HEK293 (cell line): ENCODE data around the gene NTRK3.

Experiments used
- CTCF ChIA-PET: fragments of 350-600 bp; formaldehyde crosslinking; extraction: SDS; loops from one replicate; lab custom pipeline; 2021; ENCODE audit warnings: antibody characterized with exemption; lab: Yijun Ruan, JAX
- POLR2A ChIA-PET: fragments of 300-600 bp; formaldehyde crosslinking; extraction: SDS; loops from one replicate; lab custom pipeline; 2020; ENCODE audit warnings: antibody characterized with exemption, inconsistent platforms; lab: Yijun Ruan, JAX
- H3K27ac ChIP-seq: fragments of 200-500 bp; sonication (Bioruptor generic); 2 replicates; pipeline ENCODE4 v1.5.1; 2014; ENCODE audit warnings: low read depth, low read length, control low read depth, inconsistent platforms; ENCODE audit errors: extremely low read depth
- H3K36me3 ChIP-seq, 2 experiments: fragments of 200-500 bp in 1 of 2; sonication (Bioruptor generic) in 1 of 2; 1 replicate in 1 of 2; 2 replicates in 1 of 2; pipeline ENCODE4 v1.5.1; 2014 to 2017; ENCODE audit warnings: inconsistent platforms in 2 of 2, low read length in 2 of 2; ENCODE audit not compliant: control insufficient read depth in 2 of 2, insufficient read depth in 1 of 2
- H3K4me1 ChIP-seq: fragments of 200-500 bp; sonication (Bioruptor generic); 2 replicates; pipeline ENCODE4 v1.5.1; 2014; ENCODE audit warnings: mild to moderate bottlenecking, low read length, inconsistent platforms; ENCODE audit not compliant: control insufficient read depth, insufficient read depth
- H3K4me3 ChIP-seq: 2 replicates; pipeline ENCODE4 v1.5.1; 2011; ENCODE audit warnings: low read depth, mild to moderate bottlenecking, control low read depth, low read length, moderate library complexity
- H3K9me3 ChIP-seq: fragments of 200-500 bp; sonication (Bioruptor generic); 2 replicates; pipeline ENCODE4 v1.5.1; 2014; ENCODE audit warnings: low read depth, low read length, inconsistent platforms; ENCODE audit not compliant: control insufficient read depth, insufficient read depth
- HOXA7 ChIP-seq: sonication (generic); formaldehyde crosslinking; IDR thresholded peaks from 2 replicates; pipeline ENCODE4 v1.8.1; 2022; ENCODE audit warnings: missing genetic modification reagents, borderline replicate concordance
- HOXD13 ChIP-seq: sonication (generic); formaldehyde crosslinking; IDR thresholded peaks from 2 replicates; pipeline ENCODE4 v1.8.0; 2022; ENCODE audit warnings: missing genetic modification reagents, borderline replicate concordance
- IKZF3 ChIP-seq: fragments of 450-650 bp; IDR thresholded peaks from 2 replicates; pipeline ENCODE4 v1.5.0; 2018; ENCODE audit warnings: missing biosample characterization, mild to moderate bottlenecking, missing genetic modification characterization, moderate library complexity
- KLF9 ChIP-seq: fragments of 450-650 bp; formaldehyde crosslinking; IDR thresholded peaks from 2 replicates; pipeline ENCODE4 v1.5.1; 2016; ENCODE audit warnings: missing biosample characterization, missing genetic modification characterization, low read depth
- REPIN1 ChIP-seq: fragments of 450-650 bp; formaldehyde crosslinking; IDR thresholded peaks from 2 replicates; pipeline ENCODE4 v1.5.1; 2017; ENCODE audit warnings: missing biosample characterization, missing genetic modification characterization, low read depth
- ZNF114 ChIP-seq: fragments of 450-650 bp; formaldehyde crosslinking; IDR thresholded peaks from 2 replicates; pipeline ENCODE4 v1.5.0; 2017; ENCODE audit warnings: missing biosample characterization, missing genetic modification characterization
- ZNF138 ChIP-seq: fragments of 450-650 bp; formaldehyde crosslinking; IDR thresholded peaks from 2 replicates; pipeline ENCODE4 v1.5.1; 2016; ENCODE audit warnings: missing biosample characterization, missing genetic modification characterization, borderline replicate concordance
- ZNF16 ChIP-seq: fragments of 450-650 bp; formaldehyde crosslinking; IDR thresholded peaks from 2 replicates; pipeline ENCODE4 v1.5.1; 2016; ENCODE audit warnings: low read depth, missing biosample characterization, missing genetic modification characterization
- ZNF292 ChIP-seq: fragments of 450-650 bp; formaldehyde crosslinking; IDR thresholded peaks from 2 replicates; pipeline ENCODE4 v1.5.1; 2016; ENCODE audit warnings: low read depth, missing biosample characterization, missing genetic modification characterization, borderline replicate concordance
- ZNF324 ChIP-seq: fragments of 450-650 bp; formaldehyde crosslinking; IDR thresholded peaks from 2 replicates; pipeline ENCODE4 v1.5.1; 2016; ENCODE audit warnings: missing biosample characterization, missing genetic modification characterization
- ZNF354C ChIP-seq: fragments of 450-650 bp; formaldehyde crosslinking; IDR thresholded peaks from 2 replicates; pipeline ENCODE4 v1.5.1; 2016; ENCODE audit warnings: missing biosample characterization, missing genetic modification characterization, low read depth, borderline replicate concordance
- ZNF544 ChIP-seq: fragments of 450-650 bp; formaldehyde crosslinking; IDR thresholded peaks from 2 replicates; pipeline ENCODE4 v1.5.0; 2017; ENCODE audit warnings: missing biosample characterization, missing genetic modification characterization
- ZNF555 ChIP-seq: fragments of 450-650 bp; formaldehyde crosslinking; conservative IDR thresholded peaks from 2 replicates; pipeline ENCODE4 v1.5.1; 2017; ENCODE audit warnings: missing biosample characterization, mild to moderate bottlenecking, missing genetic modification characterization, inconsistent platforms
- ZNF623 ChIP-seq: fragments of 450-650 bp; formaldehyde crosslinking; IDR thresholded peaks from 2 replicates; pipeline ENCODE4 v1.5.1; 2016; ENCODE audit warnings: missing biosample characterization, missing genetic modification characterization
- ZNF658 ChIP-seq: fragments of 450-650 bp; formaldehyde crosslinking; IDR thresholded peaks from 2 replicates; pipeline ENCODE4; 2016; ENCODE audit warnings: missing biosample characterization, missing genetic modification characterization
- ZNF660 ChIP-seq: fragments of 450-650 bp; IDR thresholded peaks from 2 replicates; pipeline ENCODE4 v1.5.1; 2018; ENCODE audit warnings: missing biosample characterization, mild to moderate bottlenecking, missing genetic modification characterization
- ZNF747 ChIP-seq: fragments of 450-650 bp; formaldehyde crosslinking; IDR thresholded peaks from 2 replicates; pipeline ENCODE4 v1.5.1; 2016; ENCODE audit warnings: missing biosample characterization, missing genetic modification characterization
- ZNF76 ChIP-seq: fragments of 450-650 bp; formaldehyde crosslinking; IDR thresholded peaks from 2 replicates; pipeline ENCODE4; 2016; ENCODE audit warnings: low read depth, missing biosample characterization, missing genetic modification characterization, borderline replicate concordance
- ZNF768 ChIP-seq: fragments of 450-650 bp; formaldehyde crosslinking; IDR thresholded peaks from 2 replicates; pipeline ENCODE4 v1.5.1; 2018; ENCODE audit warnings: missing biosample characterization, mild to moderate bottlenecking, missing genetic modification characterization
- ZNF830 ChIP-seq: fragments of 450-650 bp; IDR thresholded peaks from 2 replicates; pipeline ENCODE4 v1.5.0; 2018; ENCODE audit warnings: missing biosample characterization, missing genetic modification characterization, low read depth, mild to moderate bottlenecking, moderate library complexity
- ZSCAN30 ChIP-seq: fragments of 450-650 bp; IDR thresholded peaks from 2 replicates; pipeline ENCODE4 v1.5.1; 2018; ENCODE audit warnings: missing biosample characterization, mild to moderate bottlenecking, missing genetic modification characterization, moderate library complexity
- TF ChIP-seq, protein P1 (sequence below): fragments of 450-650 bp; formaldehyde crosslinking; IDR thresholded peaks from 2 replicates; pipeline ENCODE4 v1.5.1; 2016; ENCODE audit warnings: missing biosample characterization, missing genetic modification characterization, borderline replicate concordance
- TF ChIP-seq, protein P2 (sequence below): fragments of 450-650 bp; formaldehyde crosslinking; IDR thresholded peaks from 2 replicates; pipeline ENCODE4 v1.5.1; 2016; ENCODE audit warnings: missing biosample characterization, missing genetic modification characterization
- TF ChIP-seq, protein P3 (sequence below): fragments of 450-650 bp; formaldehyde crosslinking; IDR thresholded peaks from 2 replicates; pipeline ENCODE4 v1.5.1; 2016; ENCODE audit warnings: missing biosample characterization, missing genetic modification characterization, borderline replicate concordance
- TF ChIP-seq, protein P4 (sequence below): fragments of 450-650 bp; formaldehyde crosslinking; IDR thresholded peaks from 2 replicates; pipeline ENCODE4 v1.5.1; 2016; ENCODE audit warnings: missing biosample characterization, missing genetic modification characterization
- TF ChIP-seq, protein P5 (sequence below): fragments of 450-650 bp; formaldehyde crosslinking; IDR thresholded peaks from 2 replicates; pipeline ENCODE4 v1.5.1; 2016; ENCODE audit warnings: missing biosample characterization, missing genetic modification characterization

NTRK3 gene

DNA sequence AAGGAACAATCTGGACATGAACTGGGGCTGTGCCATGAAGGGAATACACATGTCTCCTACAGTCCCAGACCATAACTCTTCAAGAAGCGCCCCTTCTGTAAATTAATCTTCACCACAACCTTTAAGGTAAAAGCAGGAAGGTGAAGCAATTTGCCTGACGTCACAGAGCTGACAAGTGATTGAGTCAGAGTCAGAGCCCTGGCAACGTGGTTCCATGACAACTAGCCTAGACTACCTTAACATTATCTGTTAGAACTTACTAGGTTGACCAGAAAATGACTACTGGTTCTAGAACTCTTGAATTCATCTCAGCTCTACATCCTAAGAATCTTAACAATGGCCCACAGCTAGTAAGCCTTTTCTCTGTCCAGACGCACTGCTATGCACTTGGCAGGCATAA, 124.6 kb downstream of the NTRK3 start:
- Histone ChIP-seq H3K4me3 (no peak overlapping the region), H3K27ac (no peak overlapping the region), H3K4me1 (no peaks in the 10 kb centered on the region), H3K36me3 (no peaks in the 10 kb centered on the region), H3K9me3 (no peaks in the 10 kb centered on the region)
- TF ChIP-seq ZNF660 (tag by site-specific recombination): no peak
- no peak for TF ChIP-seq ZNF623 (tag by site-specific recombination)
- TF ChIP-seq ZSCAN30 (tag by site-specific recombination): no peak
- TF ChIP-seq, protein P1, sequence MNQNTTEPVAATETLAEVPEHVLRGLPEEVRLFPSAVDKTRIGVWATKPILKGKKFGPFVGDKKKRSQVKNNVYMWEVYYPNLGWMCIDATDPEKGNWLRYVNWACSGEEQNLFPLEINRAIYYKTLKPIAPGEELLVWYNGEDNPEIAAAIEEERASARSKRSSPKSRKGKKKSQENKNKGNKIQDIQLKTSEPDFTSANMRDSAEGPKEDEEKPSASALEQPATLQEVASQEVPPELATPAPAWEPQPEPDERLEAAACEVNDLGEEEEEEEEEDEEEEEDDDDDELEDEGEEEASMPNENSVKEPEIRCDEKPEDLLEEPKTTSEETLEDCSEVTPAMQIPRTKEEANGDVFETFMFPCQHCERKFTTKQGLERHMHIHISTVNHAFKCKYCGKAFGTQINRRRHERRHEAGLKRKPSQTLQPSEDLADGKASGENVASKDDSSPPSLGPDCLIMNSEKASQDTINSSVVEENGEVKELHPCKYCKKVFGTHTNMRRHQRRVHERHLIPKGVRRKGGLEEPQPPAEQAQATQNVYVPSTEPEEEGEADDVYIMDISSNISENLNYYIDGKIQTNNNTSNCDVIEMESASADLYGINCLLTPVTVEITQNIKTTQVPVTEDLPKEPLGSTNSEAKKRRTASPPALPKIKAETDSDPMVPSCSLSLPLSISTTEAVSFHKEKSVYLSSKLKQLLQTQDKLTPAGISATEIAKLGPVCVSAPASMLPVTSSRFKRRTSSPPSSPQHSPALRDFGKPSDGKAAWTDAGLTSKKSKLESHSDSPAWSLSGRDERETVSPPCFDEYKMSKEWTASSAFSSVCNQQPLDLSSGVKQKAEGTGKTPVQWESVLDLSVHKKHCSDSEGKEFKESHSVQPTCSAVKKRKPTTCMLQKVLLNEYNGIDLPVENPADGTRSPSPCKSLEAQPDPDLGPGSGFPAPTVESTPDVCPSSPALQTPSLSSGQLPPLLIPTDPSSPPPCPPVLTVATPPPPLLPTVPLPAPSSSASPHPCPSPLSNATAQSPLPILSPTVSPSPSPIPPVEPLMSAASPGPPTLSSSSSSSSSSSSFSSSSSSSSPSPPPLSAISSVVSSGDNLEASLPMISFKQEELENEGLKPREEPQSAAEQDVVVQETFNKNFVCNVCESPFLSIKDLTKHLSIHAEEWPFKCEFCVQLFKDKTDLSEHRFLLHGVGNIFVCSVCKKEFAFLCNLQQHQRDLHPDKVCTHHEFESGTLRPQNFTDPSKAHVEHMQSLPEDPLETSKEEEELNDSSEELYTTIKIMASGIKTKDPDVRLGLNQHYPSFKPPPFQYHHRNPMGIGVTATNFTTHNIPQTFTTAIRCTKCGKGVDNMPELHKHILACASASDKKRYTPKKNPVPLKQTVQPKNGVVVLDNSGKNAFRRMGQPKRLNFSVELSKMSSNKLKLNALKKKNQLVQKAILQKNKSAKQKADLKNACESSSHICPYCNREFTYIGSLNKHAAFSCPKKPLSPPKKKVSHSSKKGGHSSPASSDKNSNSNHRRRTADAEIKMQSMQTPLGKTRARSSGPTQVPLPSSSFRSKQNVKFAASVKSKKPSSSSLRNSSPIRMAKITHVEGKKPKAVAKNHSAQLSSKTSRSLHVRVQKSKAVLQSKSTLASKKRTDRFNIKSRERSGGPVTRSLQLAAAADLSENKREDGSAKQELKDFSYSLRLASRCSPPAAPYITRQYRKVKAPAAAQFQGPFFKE: no peak
- no peak for TF ChIP-seq ZNF830 (tag by site-specific recombination)
- no peak for TF ChIP-seq ZNF354C (tag by site-specific recombination)
- TF ChIP-seq REPIN1 (tag by site-specific recombination): no peak
- no peak for TF ChIP-seq ZNF555
- no peak for TF ChIP-seq ZNF76
- TF ChIP-seq ZNF658 (tag by site-specific recombination): no peak
- TF ChIP-seq ZNF292: no peak
- TF ChIP-seq HOXA7 (CRISPR knock-in tag): no peak
- TF ChIP-seq, protein P2, sequence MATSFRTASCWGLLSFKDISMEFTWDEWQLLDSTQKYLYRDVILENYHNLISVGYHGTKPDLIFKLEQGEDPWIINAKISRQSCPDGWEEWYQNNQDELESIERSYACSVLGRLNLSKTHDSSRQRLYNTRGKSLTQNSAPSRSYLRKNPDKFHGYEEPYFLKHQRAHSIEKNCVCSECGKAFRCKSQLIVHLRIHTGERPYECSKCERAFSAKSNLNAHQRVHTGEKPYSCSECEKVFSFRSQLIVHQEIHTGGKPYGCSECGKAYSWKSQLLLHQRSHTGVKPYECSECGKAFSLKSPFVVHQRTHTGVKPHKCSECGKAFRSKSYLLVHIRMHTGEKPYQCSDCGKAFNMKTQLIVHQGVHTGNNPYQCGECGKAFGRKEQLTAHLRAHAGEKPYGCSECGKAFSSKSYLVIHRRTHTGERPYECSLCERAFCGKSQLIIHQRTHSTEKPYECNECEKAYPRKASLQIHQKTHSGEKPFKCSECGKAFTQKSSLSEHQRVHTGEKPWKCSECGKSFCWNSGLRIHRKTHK (tag by site-specific recombination): no peak
- ChIA-PET CTCF (no interaction called here), POLR2A (no interaction called here)

DNA sequence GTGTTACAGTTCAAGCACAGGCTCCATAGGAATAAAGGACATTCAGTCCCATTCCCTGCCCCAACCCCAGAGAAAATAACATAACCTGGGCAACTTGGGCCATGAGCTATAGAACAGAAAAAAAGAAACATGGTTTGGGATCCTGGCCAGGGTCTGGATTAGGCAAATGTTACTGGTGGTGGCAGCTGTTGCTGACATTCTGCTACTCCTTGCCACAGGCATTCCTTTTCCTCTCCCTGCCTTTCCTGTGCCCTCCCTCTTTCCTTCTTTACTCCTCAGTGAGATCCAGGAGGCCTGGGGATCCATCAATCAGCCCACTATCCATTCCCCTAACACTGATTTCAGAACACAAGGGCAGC, 129.1 kb downstream of the NTRK3 start:
- CTCF ChIA-PET: no interaction called here
- H3K9me3 ChIP-seq: no peaks in the 10 kb centered on the region
- H3K27ac ChIP-seq: no peak overlapping the region
- no peaks in the 10 kb centered on the region for H3K36me3 ChIP-seq
- no peaks in the 10 kb centered on the region for H3K4me1 ChIP-seq
- POLR2A ChIA-PET: no interaction called here
- H3K4me3 ChIP-seq: no peak overlapping the region
- TF ChIP-seq, protein P3, sequence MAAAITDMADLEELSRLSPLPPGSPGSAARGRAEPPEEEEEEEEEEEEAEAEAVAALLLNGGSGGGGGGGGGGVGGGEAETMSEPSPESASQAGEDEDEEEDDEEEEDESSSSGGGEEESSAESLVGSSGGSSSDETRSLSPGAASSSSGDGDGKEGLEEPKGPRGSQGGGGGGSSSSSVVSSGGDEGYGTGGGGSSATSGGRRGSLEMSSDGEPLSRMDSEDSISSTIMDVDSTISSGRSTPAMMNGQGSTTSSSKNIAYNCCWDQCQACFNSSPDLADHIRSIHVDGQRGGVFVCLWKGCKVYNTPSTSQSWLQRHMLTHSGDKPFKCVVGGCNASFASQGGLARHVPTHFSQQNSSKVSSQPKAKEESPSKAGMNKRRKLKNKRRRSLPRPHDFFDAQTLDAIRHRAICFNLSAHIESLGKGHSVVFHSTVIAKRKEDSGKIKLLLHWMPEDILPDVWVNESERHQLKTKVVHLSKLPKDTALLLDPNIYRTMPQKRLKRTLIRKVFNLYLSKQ (tag by site-specific recombination): no peak
- no peak for TF ChIP-seq ZNF76
- TF ChIP-seq ZNF544 (tag by site-specific recombination): no peak
- TF ChIP-seq KLF9 (tag by site-specific recombination): no peak
- TF ChIP-seq, protein P4, sequence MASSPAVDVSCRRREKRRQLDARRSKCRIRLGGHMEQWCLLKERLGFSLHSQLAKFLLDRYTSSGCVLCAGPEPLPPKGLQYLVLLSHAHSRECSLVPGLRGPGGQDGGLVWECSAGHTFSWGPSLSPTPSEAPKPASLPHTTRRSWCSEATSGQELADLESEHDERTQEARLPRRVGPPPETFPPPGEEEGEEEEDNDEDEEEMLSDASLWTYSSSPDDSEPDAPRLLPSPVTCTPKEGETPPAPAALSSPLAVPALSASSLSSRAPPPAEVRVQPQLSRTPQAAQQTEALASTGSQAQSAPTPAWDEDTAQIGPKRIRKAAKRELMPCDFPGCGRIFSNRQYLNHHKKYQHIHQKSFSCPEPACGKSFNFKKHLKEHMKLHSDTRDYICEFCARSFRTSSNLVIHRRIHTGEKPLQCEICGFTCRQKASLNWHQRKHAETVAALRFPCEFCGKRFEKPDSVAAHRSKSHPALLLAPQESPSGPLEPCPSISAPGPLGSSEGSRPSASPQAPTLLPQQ (tag by site-specific recombination): no peak
- TF ChIP-seq ZNF747 (tag by site-specific recombination): no peak
- TF ChIP-seq IKZF3 (tag by site-specific recombination): no peak
- TF ChIP-seq ZNF114 (tag by site-specific recombination): no peak
- TF ChIP-seq HOXD13 (CRISPR knock-in tag): no peak
- TF ChIP-seq ZNF138 (tag by site-specific recombination): no peak
- no peak for TF ChIP-seq ZNF768 (tag by site-specific recombination)
- TF ChIP-seq, protein P5, sequence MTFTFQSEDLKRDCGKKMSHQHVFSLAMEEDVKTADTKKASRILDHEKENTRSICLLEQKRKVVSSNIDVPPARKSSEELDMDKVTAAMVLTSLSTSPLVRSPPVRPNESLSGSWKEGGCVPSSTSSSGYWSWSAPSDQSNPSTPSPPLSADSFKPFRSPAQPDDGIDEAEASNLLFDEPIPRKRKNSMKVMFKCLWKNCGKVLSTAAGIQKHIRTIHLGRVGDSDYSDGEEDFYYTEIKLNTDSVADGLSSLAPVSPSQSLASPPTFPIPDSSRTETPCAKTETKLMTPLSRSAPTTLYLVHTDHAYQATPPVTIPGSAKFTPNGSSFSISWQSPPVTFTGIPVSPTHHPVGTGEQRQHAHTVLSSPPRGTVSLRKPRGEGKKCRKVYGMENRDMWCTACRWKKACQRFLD (tag by site-specific recombination): no peak
- TF ChIP-seq ZNF324 (tag by site-specific recombination): no peak
- no peak for TF ChIP-seq ZNF16 (tag by site-specific recombination)
